PC-9 (cell line): ENCODE results near the gene FAM20B.
"Not testable (repeated sequence)": the region's sequence is repeated elsewhere in the genome, so short reads cannot be mapped to it uniquely, and the experiment has no call there.

Experiments used
- EZH2 ChIP-seq: fragments of 200-600 bp; sonication (generic); IDR thresholded peaks from 2 replicates; pipeline ENCODE4 v1.8.0; 2017; ENCODE audit warnings: antibody characterized with exemption, low read depth
- TF ChIP-seq, protein P1 (sequence below): fragments of 200-600 bp; sonication (generic); conservative IDR thresholded peaks from 2 replicates; pipeline ENCODE4 v1.6.1; 2017; ENCODE audit warnings: mixed run types, antibody characterized with exemption, mild to moderate bottlenecking, moderate library complexity

DNA sequence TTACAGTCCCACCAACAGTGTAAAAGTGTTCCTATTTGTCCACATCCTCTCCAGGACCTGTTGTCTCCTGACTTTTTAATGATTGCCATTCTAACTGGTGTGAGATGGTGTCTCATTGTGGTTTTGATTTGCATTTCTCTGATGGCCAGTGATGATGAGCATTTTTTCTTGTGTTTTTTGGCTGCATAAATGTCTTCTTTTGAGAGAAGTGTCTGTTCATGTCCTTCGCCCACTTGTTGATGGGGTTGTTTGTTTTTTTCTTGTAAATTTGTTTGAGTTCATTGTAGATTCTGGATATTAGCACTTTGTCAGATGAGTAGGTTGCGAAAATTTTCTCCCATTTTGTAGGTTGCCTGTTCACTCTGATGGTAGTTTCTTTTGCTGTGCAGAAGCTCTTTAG is 37.5 kb upstream of the FAM20B start:
- TF ChIP-seq, protein P1, sequence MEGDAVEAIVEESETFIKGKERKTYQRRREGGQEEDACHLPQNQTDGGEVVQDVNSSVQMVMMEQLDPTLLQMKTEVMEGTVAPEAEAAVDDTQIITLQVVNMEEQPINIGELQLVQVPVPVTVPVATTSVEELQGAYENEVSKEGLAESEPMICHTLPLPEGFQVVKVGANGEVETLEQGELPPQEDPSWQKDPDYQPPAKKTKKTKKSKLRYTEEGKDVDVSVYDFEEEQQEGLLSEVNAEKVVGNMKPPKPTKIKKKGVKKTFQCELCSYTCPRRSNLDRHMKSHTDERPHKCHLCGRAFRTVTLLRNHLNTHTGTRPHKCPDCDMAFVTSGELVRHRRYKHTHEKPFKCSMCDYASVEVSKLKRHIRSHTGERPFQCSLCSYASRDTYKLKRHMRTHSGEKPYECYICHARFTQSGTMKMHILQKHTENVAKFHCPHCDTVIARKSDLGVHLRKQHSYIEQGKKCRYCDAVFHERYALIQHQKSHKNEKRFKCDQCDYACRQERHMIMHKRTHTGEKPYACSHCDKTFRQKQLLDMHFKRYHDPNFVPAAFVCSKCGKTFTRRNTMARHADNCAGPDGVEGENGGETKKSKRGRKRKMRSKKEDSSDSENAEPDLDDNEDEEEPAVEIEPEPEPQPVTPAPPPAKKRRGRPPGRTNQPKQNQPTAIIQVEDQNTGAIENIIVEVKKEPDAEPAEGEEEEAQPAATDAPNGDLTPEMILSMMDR, result not testable (repeated sequence)
- not testable (repeated sequence) for TF ChIP-seq EZH2
